GM13976 (cell line): Measurements from ENCODE around the gene PRR23E.

ENCODE experiments used
- DNase-seq: peaks from one replicate; pipeline ENCODE4 v3.0.0; 2012; ENCODE audit warnings: low spot score
- CTCF ChIP-seq: IDR thresholded peaks from 2 replicates; pipeline ENCODE4 v1.5.1; 2012; ENCODE audit warnings: borderline replicate concordance, mild to moderate bottlenecking; ENCODE audit not compliant: insufficient read depth; ENCODE audit errors: extremely low read depth, missing control alignments, control extremely low read depth
- in situ Hi-C: fragments of 300-500 bp; cut with MboI; formaldehyde crosslinking; loops from one replicate; pipeline ENCODE4 v1.12.0; 2022; ENCODE audit warnings: low sequenced_read_pairs, mixed read lengths, inconsistent platforms; ENCODE audit not compliant: unreplicated experiment

PRR23E gene

GRCh38 chr3:127247292-127247691 is 54.4 kb downstream of the PRR23E start:
- TF ChIP-seq CTCF: no peak
- no peak for DNase-seq
- in situ Hi-C loops: no loop called here
